Muscle of back (tissue), 11 donors: ENCODE measurements around the gene SLC25A19. TPM values are rescaled to one million over a fixed set of nuclear protein-coding genes. Genes with fewer than 3 reads are reported as not detected.
"Not testable (repeated sequence)": the region's sequence is repeated elsewhere in the genome, so short reads cannot be mapped to it uniquely, and the experiment has no call there.

Source experiments
- DNase-seq, 3 donors: peaks; one replicate each; pipeline versions ENCODE4 v3.0.0 to v3.0.0-alpha.2; 2013
- polyA plus RNA-seq, 10 donors: library from polyadenylated mRNA; unstranded; fragments of 120-200 nt; gene quantifications; one replicate each; pipeline ENCODE4 v1.2.1, GENCODE V29; 2013; ENCODE audit not compliant: insufficient read length in 10 of 10

Gene SLC25A19
- polyA plus RNA-seq, 10 donors: 4.2 to 8.3 (median 6.1) TPM

GRCh38 chr17:75269844-75270217, 19.4 kb downstream of the SLC25A19 start:
- no peak for DNase-seq

DNA sequence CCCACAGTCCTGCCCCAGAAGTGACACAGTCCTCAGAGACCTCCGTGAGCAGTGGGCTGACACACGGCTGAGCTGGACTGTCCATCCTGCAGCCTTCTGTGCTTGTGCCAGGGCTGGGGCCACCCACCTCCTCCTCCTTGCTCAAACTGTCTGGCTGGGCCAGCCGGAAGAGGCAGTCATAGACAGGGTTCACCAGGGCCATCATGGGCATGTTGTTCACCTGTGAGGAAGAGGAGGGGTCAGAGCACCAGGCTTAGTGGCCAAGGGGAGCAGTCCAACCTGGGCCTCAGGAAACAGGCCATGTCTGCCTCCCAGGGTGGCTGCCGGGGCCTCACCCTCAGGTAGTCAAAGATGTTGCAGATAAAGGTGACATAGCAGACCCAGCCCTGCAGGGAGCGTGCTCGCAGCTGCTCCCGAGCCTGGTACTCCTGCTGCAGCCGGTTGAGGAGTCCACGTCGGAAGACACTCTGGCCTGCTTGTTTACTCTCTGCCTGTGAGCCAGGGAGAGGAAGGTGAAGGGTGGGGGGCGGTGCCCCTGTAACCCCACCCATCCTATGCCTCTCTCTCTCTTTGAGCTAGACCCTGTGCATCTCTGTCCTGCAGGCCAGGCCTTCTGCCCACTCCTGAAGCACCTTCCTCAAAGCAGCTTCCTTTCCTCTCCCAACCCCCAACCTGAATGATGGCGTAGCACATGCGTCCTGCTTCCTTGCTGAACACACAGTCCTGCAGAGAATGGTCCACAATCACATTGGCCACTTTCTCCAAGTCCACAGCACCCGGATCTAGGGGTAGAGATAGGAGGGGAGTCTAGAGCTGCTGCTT, 21.6 kb downstream of the SLC25A19 start:
- no peak for DNase-seq

GRCh38 chr17:75267153-75267410, 22.2 kb downstream of the SLC25A19 start:
- no peak for DNase-seq

GRCh38 chr17:75266316-75267152, 22.7 kb downstream of the SLC25A19 start:
- peak in 2 of 3 donors; percentile 23 to 49 for DNase-seq

- no peak for DNase-seq
Observed at GRCh38 chr17:75265614-75266315, 23.5 kb downstream of the SLC25A19 start.

- DNase-seq: no peak
Observed at GRCh38 chr17:75263055-75263454, 26.2 kb downstream of the SLC25A19 start.

- DNase-seq: peak in 1 of 3 donors; percentile 39
Observed at GRCh38 chr17:75262112-75262606, 27.1 kb downstream of the SLC25A19 start.

- DNase-seq: peak; percentile 95 to 99 (median 97)
Observed at GRCh38 chr17:75261336-75262111, 27.7 kb downstream of the SLC25A19 start, which contains the start of the genes GGA3 and MRPS7. TSS of gene GGA3 (minus strand) at chr17:75261606. CDS start at chr17:75261587, 19 bp downstream. TSS of gene MRPS7 (plus strand) at chr17:75261879. CDS start at chr17:75261901, 22 bp downstream.

GRCh38 chr17:75260641-75261335, 28.4 kb downstream of the SLC25A19 start:
- DNase-seq: no peak

GRCh38 chr17:75257228-75257627, 32.0 kb downstream of the SLC25A19 start:
- DNase-seq: not testable (repeated sequence)

DNA sequence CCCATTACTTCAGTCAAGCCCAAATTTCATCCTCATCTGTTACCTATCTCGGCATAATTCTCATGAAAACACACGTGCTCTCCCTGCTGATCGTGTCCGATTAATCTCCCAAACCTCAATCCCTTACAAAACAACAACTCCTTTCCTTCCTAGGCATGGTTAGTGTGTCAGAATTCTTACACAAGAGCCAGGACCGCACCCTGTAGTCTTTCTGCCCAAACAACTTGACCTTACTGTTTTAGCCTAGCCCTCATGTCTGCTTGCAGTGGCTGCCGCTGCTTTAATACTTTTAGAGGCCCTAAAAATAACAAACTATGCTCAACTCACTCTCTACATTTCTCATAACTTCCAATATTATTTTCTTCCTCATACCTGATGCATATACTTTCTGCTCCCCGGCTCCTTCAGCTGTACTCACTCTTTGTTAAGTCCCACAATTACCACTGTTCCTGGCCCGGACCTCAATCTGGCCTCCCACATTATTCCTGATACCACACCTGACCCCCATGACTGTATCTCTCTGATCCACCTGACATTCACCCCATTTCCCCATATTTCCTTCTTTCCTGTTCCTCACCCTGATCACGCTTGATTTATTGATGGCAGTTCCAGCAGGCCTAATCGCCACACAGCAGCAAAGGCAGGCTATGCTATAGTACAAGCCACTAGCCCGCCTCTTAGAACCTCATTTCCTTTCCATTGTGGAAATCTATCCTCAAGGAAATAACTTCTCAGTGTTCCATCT, 33.1 kb downstream of the SLC25A19 start:
- DNase-seq: not testable (repeated sequence)

GRCh38 chr17:75252039-75252816, 37.0 kb downstream of the SLC25A19 start:
- DNase-seq: no peak

DNA sequence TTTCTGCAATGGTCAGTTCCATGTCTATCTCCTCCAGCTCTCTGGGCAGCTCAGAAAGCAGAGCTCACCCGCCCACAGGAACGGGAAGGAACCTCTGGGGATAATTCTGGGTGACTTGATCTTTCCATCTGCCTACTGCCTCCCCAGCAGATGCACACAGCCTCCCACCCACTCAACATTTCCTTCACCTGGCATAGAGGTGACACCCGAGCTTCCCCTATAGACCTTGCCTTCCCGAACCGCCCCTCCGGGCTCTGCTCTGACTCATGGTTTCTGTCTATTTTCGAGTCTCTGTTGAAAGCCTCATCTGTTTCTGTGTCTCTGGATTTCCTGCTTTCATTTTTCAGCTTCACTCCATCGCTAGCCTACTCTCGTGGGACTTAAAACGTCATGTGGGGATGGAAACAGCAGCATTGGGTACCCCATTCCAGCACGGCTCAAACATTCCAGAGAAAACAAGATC, 39.2 kb downstream of the SLC25A19 start:
- DNase-seq: peak in 1 of 3 donors; percentile 39

DNA sequence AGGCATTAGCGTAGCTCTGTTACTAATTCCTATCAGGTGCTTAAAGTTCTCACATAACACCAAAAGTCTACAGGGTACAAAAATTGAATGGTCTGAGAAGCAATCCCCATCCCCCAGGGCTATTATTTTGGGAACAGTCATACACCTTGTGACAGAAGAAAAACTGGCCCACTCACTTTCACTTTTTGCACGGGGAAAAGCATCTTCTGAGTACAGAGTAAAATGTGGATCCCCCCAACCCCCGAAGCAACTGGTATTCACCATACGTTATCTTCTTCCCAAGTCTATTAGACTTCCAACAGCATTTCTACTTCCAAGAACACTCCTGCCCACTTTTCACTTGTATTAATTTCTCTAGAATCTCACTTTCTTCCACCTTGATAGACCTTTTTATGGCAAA, 39.7 kb downstream of the SLC25A19 start:
- DNase-seq: no peak

DNA sequence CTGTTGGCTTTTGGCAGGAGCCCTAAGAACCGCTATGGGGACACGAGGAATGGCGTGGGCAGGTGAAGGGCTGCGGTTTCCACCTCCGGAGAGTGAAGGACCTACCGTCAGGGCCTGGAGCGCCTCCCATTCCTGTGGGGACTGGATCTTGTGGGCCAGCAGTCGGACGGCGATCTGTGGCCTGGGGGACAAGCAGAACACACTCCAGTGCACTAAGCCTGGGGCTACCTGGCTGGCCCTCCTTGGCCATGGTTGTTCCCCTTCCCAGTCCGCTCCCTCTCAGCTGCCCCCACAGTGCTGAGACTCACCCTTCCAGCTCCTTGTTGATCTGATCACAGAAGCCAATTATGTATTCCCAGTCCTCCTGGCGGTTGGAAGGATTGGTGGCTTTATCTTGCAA, 42.8 kb downstream of the SLC25A19 start:
- no peak for DNase-seq

GRCh38 chr17:75245011-75245410, 44.2 kb downstream of the SLC25A19 start:
- no peak for DNase-seq

GRCh38 chr17:75244133-75244866, 44.9 kb downstream of the SLC25A19 start:
- DNase-seq: no peak

GRCh38 chr17:75242461-75243042, 46.7 kb downstream of the SLC25A19 start:
- DNase-seq: no peak
